Neural cell (in vitro differentiated cells): ENCODE measurements around the gene CLDN14.

Experiments
- CTCF ChIP-seq: fragments of 450-650 bp; IDR thresholded peaks from 2 replicates; pipeline ENCODE4 v1.5.1; 2014; ENCODE audit warnings: antibody characterized with exemption, mild to moderate bottlenecking, moderate library complexity; ENCODE audit not compliant: poor library complexity, severe bottlenecking
- EP300 ChIP-seq: fragments of 450-650 bp; conservative IDR thresholded peaks from 2 replicates; pipeline ENCODE4 v1.6.1; 2014; ENCODE audit warnings: antibody characterized with exemption, mild to moderate bottlenecking, moderate library complexity; ENCODE audit not compliant: poor library complexity, severe bottlenecking
- EZH2 ChIP-seq: fragments of 200-600, 300-800 bp; shearing (Covaris generic), sonication (generic); IDR thresholded peaks from 2 replicates; pipeline ENCODE4 v1.6.1; 2014; ENCODE audit warnings: antibody characterized with exemption, low read length, borderline replicate concordance, mild to moderate bottlenecking; ENCODE audit not compliant: insufficient read depth, poor library complexity, severe bottlenecking
- MXI1 ChIP-seq: fragments of 450-650 bp; conservative IDR thresholded peaks from 2 replicates; pipeline ENCODE4 v1.6.1; 2014; ENCODE audit warnings: antibody characterized with exemption, mild to moderate bottlenecking; ENCODE audit not compliant: poor library complexity, severe bottlenecking
- POLR2AphosphoS5 ChIP-seq: IDR thresholded peaks from 2 replicates; pipeline ENCODE4 v1.6.1; 2012
- TF ChIP-seq, protein P1 (sequence below): IDR thresholded peaks from 2 replicates; pipeline ENCODE4 v1.6.1; 2012; ENCODE audit warnings: borderline replicate concordance

- TF ChIP-seq, protein P1, sequence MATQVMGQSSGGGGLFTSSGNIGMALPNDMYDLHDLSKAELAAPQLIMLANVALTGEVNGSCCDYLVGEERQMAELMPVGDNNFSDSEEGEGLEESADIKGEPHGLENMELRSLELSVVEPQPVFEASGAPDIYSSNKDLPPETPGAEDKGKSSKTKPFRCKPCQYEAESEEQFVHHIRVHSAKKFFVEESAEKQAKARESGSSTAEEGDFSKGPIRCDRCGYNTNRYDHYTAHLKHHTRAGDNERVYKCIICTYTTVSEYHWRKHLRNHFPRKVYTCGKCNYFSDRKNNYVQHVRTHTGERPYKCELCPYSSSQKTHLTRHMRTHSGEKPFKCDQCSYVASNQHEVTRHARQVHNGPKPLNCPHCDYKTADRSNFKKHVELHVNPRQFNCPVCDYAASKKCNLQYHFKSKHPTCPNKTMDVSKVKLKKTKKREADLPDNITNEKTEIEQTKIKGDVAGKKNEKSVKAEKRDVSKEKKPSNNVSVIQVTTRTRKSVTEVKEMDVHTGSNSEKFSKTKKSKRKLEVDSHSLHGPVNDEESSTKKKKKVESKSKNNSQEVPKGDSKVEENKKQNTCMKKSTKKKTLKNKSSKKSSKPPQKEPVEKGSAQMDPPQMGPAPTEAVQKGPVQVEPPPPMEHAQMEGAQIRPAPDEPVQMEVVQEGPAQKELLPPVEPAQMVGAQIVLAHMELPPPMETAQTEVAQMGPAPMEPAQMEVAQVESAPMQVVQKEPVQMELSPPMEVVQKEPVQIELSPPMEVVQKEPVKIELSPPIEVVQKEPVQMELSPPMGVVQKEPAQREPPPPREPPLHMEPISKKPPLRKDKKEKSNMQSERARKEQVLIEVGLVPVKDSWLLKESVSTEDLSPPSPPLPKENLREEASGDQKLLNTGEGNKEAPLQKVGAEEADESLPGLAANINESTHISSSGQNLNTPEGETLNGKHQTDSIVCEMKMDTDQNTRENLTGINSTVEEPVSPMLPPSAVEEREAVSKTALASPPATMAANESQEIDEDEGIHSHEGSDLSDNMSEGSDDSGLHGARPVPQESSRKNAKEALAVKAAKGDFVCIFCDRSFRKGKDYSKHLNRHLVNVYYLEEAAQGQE, result no peak
- no peak for TF ChIP-seq MXI1
- TF ChIP-seq CTCF, result no peak
- TF ChIP-seq EP300, result no peak
- no peak for TF ChIP-seq EZH2
- no peak for TF ChIP-seq POLR2AphosphoS5
These were observed 16.7 kb downstream of the CLDN14 start for GRCh38 chr21:36463204-36463603.
